ENCODE measurements around the gene IFNAR2. TPM values are rescaled to one million over a fixed set of nuclear protein-coding genes. Genes with fewer than 3 reads are reported as not detected.

The IFNAR2 gene
- total and polyA plus RNA-seq, 11 donors = 6.5 to 46.7 (median 12.0) TPM

GRCh38 chr21:33202464-33203363, 27.0 kb upstream of the IFNAR2 start:
- Histone ChIP-seq H3K9me3 (no peaks in the 10 kb centered on the region), H3K27ac (peak overlapping the region in 2 of 12 donors; percentile 35 to 74), H3K4me3 (no peak overlapping the region), H3K36me3 (no peaks in the 10 kb centered on the region), H3K27me3 (no peaks in the 10 kb centered on the region), H3K4me1 (peaks cover 0 to 71% (median 23%) of the 10 kb centered on the region in 12 donors)
- 80 to 94% (median 89%) methylated on average over 16 of the region's 16 CpGs for WGBS, 4 donors
- intact Hi-C loops (cut with DNase I) = loop anchor here in 5 of 10 donors (5.0 to 10.0 kb wide), 5 partner anchors 160 to 402 kb away; no protein-coding TSS in a partner anchor
- TF ChIP-seq CTCF (IDR thresholded peaks at IDR 0.05) = no peak
- no peak for TF ChIP-seq POLR2A (IDR thresholded peaks at IDR 0.05)
- ATAC-seq = no peak
- DNase-seq = no peak

- no peak for DNase-seq
- no peaks in the 10 kb centered on the region for H3K36me3 ChIP-seq
- H3K27ac ChIP-seq = peak overlapping the region in 2 of 12 donors; percentile 35 to 74
- ATAC-seq = no peak
- H3K4me1 ChIP-seq = peaks cover 0 to 68% (median 17%) of the 10 kb centered on the region in 12 donors
- no peaks in the 10 kb centered on the region for H3K27me3 ChIP-seq
- 57 to 84% (median 78%) methylated on average over 5 of the region's 5 CpGs for WGBS, 4 donors
- intact Hi-C loops (cut with DNase I) = loop anchor here in 5 of 10 donors (5.0 to 10.0 kb wide), 5 partner anchors 159 to 401 kb away; no protein-coding TSS in a partner anchor
- H3K4me3 ChIP-seq = no peak overlapping the region
- H3K9me3 ChIP-seq = peaks cover 0 to 4% (median 0%) of the 10 kb centered on the region in 12 donors
- TF ChIP-seq CTCF (IDR thresholded peaks at IDR 0.05) (no peak), POLR2A (IDR thresholded peaks at IDR 0.05) (no peak)
These were observed 26.4 kb upstream of the IFNAR2 start for GRCh38 chr21:33203371-33203724.

GRCh38 chr21:33205476-33205875, 24.3 kb upstream of the IFNAR2 start:
- Histone ChIP-seq H3K4me1 (peaks cover 0 to 51% (median 0%) of the 10 kb centered on the region in 12 donors), H3K4me3 (no peak overlapping the region), H3K36me3 (no peaks in the 10 kb centered on the region), H3K9me3 (peaks cover 0 to 6% (median 0%) of the 10 kb centered on the region in 12 donors), H3K27ac (peak overlapping the region in 1 of 12 donors; percentile 81), H3K27me3 (no peaks in the 10 kb centered on the region)
- TF ChIP-seq CTCF (IDR thresholded peaks at IDR 0.05) (no peak), POLR2A (IDR thresholded peaks at IDR 0.05) (no peak)
- intact Hi-C loops (cut with DNase I) = loop anchor here in 1 of 10 donors (10.0 kb wide), 1 partner anchor 399 kb away; no protein-coding TSS in a partner anchor
- peak in 1 of 4 donors; percentile 34 for ATAC-seq
- WGBS, 4 donors = 74 to 94% (median 94%) methylated on average over 5 of the region's 5 CpGs
- DNase-seq = no peak

GRCh38 chr21:33206771-33207281, 22.9 kb upstream of the IFNAR2 start:
- Histone ChIP-seq H3K36me3 (no peaks in the 10 kb centered on the region), H3K27ac (peak overlapping the region in 1 of 12 donors; percentile 57), H3K4me1 (peaks cover 0 to 58% (median 3%) of the 10 kb centered on the region in 12 donors), H3K27me3 (no peaks in the 10 kb centered on the region), H3K4me3 (no peak overlapping the region), H3K9me3 (peaks cover 0 to 6% (median 0%) of the 10 kb centered on the region in 12 donors)
- peak in 2 of 4 donors; percentile 17 to 45 for ATAC-seq
- intact Hi-C loops (cut with DNase I) = loop anchor here in 1 of 10 donors (10.0 kb wide), 1 partner anchor 398 kb away; no protein-coding TSS in a partner anchor
- TF ChIP-seq POLR2A (IDR thresholded peaks at IDR 0.05) (no peak), CTCF (IDR thresholded peaks at IDR 0.05) (no peak)
- 71 to 82% (median 77%) methylated on average over 10 of the region's 10 CpGs for WGBS, 4 donors
- DNase-seq = peak in 1 of 5 donors; percentile 45

All from heart left ventricle (tissue), 16 donors.